ENCODE measurements around the gene SPECC1. TPM values are rescaled to one million over a fixed set of nuclear protein-coding genes. Genes with fewer than 3 reads are reported as not detected.

Gene SPECC1
- total and polyA plus RNA-seq, 2 of the 13 experiments (the other 11 are each of a cell fraction or from before 2014, with no cell fraction given), result 2.3 to 6.9 TPM

- TF ChIP-seq MTERF4 (CRISPR knock-in tag; IDR thresholded peaks at IDR 0.05), result no peak; the same call in 1 of the 2 replicates
- peak; percentile 72 for TF ChIP-seq ZBTB7A (CRISPR knock-in tag; IDR thresholded peaks at IDR 0.05)
- TF ChIP-seq ZIK1 (CRISPR knock-in tag; IDR thresholded peaks at IDR 0.05; ENCODE audit: borderline replicate concordance, low read depth), result peak; percentile 93; the same call in 1 of the 2 replicates
- peak; percentile 71; the same call in 1 of the 2 replicates for TF ChIP-seq ZNF639 (CRISPR knock-in tag; conservative IDR thresholded peaks at IDR 0.05)
- TF ChIP-seq TFE3 (CRISPR knock-in tag; IDR thresholded peaks at IDR 0.05), result peak; percentile 96
- peak; percentile 23; the same call in 1 of the 2 replicates for TF ChIP-seq HNF4G (IDR thresholded peaks at IDR 0.05; ENCODE audit: borderline replicate concordance, low read depth, low read length)
- no peak for TF ChIP-seq HNF4G (CRISPR knock-in tag; IDR thresholded peaks at IDR 0.05; ENCODE audit: borderline replicate concordance, low read depth)
- TF ChIP-seq KDM2A (CRISPR knock-in tag; IDR thresholded peaks at IDR 0.05; ENCODE audit: borderline replicate concordance, low read depth), result peak; percentile 93
- TF ChIP-seq SNAPC4 (CRISPR knock-in tag; IDR thresholded peaks at IDR 0.05), result peak; percentile 87
- TF ChIP-seq NRL (CRISPR knock-in tag; IDR thresholded peaks at IDR 0.05; ENCODE audit: borderline replicate concordance), result peak; percentile 96
- TF ChIP-seq ZFP37 (CRISPR knock-in tag; IDR thresholded peaks at IDR 0.05; ENCODE audit: borderline replicate concordance), result peak; percentile 97
- peak in 1 of 2 experiments; percentile 49; a peak in 3 of 4 replicates for TF ChIP-seq HMGXB4 (CRISPR knock-in tag; IDR thresholded peaks at IDR 0.05; ENCODE audit: borderline replicate concordance in 1 of 2, low read depth in 1 of 2)
- TF ChIP-seq PLRG1 (conservative IDR thresholded peaks at IDR 0.05), result no peak
- peak; percentile 91 for TF ChIP-seq ZBTB38 (CRISPR knock-in tag; IDR thresholded peaks at IDR 0.05)
- peak; percentile 81; the same call in 1 of the 2 replicates for TF ChIP-seq PREB (CRISPR knock-in tag; IDR thresholded peaks at IDR 0.05)
These were observed 31.6 kb upstream of the SPECC1 start, which contains the start of gene AKAP10 (continued) for GRCh38 chr17:19977293-19978208.
